Trophoblast cell (in vitro differentiated cells and primary cell): ENCODE data around the gene MS4A10.

Experiments used
- DNase-seq, 2 donors: peaks; one replicate each; pipeline ENCODE4 v3.0.0-alpha.2; 2016
- H2AFZ ChIP-seq: 2 replicates; pipeline ENCODE4 v1.6.1; 2013; ENCODE audit warnings: low read length, moderate library complexity, mild to moderate bottlenecking; ENCODE audit not compliant: insufficient read depth, poor library complexity
- H2AK5ac ChIP-seq: 2 replicates; pipeline ENCODE4 v1.6.1; 2013; ENCODE audit warnings: mild to moderate bottlenecking, low read length
- H2BK120ac ChIP-seq: 2 replicates; pipeline ENCODE4 v1.6.1; 2013; ENCODE audit warnings: low read length, mild to moderate bottlenecking, moderate library complexity; ENCODE audit not compliant: insufficient read depth, poor library complexity
- H2BK12ac ChIP-seq: 2 replicates; pipeline ENCODE4 v1.6.1; 2013; ENCODE audit warnings: mild to moderate bottlenecking, low read length, moderate library complexity
- H2BK5ac ChIP-seq: 2 replicates; pipeline ENCODE4 v1.6.1; 2013; ENCODE audit warnings: low read length, low read depth, moderate library complexity, mild to moderate bottlenecking; ENCODE audit not compliant: poor library complexity
- H3K14ac ChIP-seq: 2 replicates; pipeline ENCODE4 v1.6.1; 2013; ENCODE audit warnings: mild to moderate bottlenecking, low read length
- H3K18ac ChIP-seq: 2 replicates; pipeline ENCODE4 v1.6.1; 2013; ENCODE audit warnings: mild to moderate bottlenecking, low read length
- H3K23ac ChIP-seq: 2 replicates; pipeline ENCODE4 v1.6.1; 2013; ENCODE audit warnings: low read length
- H3K27ac ChIP-seq: 2 replicates; pipeline ENCODE4 v1.5.1; 2013; ENCODE audit warnings: low read depth, mild to moderate bottlenecking, inconsistent platforms, low read length, moderate library complexity
- H3K27me3 ChIP-seq: 2 replicates; pipeline ENCODE4 v1.6.1; 2013; ENCODE audit warnings: inconsistent platforms, mild to moderate bottlenecking, low read length, moderate library complexity; ENCODE audit not compliant: insufficient read depth
- H3K36me3 ChIP-seq, 2 experiments: 1 replicate in 1 of 2; 2 replicates in 1 of 2; pipeline ENCODE4 v1.6.1; 2013; ENCODE audit warnings: low read length in 2 of 2, mild to moderate bottlenecking in 2 of 2, moderate library complexity in 1 of 2; ENCODE audit not compliant: insufficient read depth in 2 of 2, control insufficient read depth in 1 of 2
- H3K4ac ChIP-seq: 2 replicates; pipeline ENCODE4 v1.6.1; 2013; ENCODE audit warnings: low read depth, mild to moderate bottlenecking, low read length, moderate library complexity
- H3K4me1 ChIP-seq, 2 experiments: 1 replicate in 1 of 2; 2 replicates in 1 of 2; pipeline ENCODE4 v1.6.1; 2013; ENCODE audit warnings: low read length in 2 of 2, mild to moderate bottlenecking in 2 of 2, moderate library complexity in 1 of 2; ENCODE audit not compliant: insufficient read depth in 2 of 2, control insufficient read depth in 1 of 2
- H3K4me2 ChIP-seq: 2 replicates; pipeline ENCODE4 v1.6.1; 2013; ENCODE audit warnings: inconsistent platforms, mild to moderate bottlenecking, low read length, moderate library complexity
- H3K4me3 ChIP-seq: 2 replicates; pipeline ENCODE4 v1.5.1; 2013; ENCODE audit warnings: mild to moderate bottlenecking, low read depth, low read length, inconsistent platforms
- H3K79me1 ChIP-seq: one replicate; pipeline ENCODE4 v1.6.1; 2013; ENCODE audit warnings: low read length
- H3K79me2 ChIP-seq: 2 replicates; pipeline ENCODE4 v1.6.1; 2013; ENCODE audit warnings: low read length, mild to moderate bottlenecking; ENCODE audit not compliant: control insufficient read depth, insufficient read depth, poor library complexity
- H3K9ac ChIP-seq: 2 replicates; pipeline ENCODE4 v1.6.1; 2013; ENCODE audit warnings: mild to moderate bottlenecking, low read length
- H3K9me3 ChIP-seq: 2 replicates; pipeline ENCODE4 v1.6.1; 2013; ENCODE audit warnings: low read depth, mild to moderate bottlenecking, control low read depth, inconsistent platforms, low read length; ENCODE audit not compliant: insufficient read depth
- H4K12ac ChIP-seq: 2 replicates; pipeline ENCODE4 v1.6.1; 2013; ENCODE audit warnings: low read depth, mild to moderate bottlenecking, low read length, moderate library complexity
- H4K8ac ChIP-seq: 2 replicates; pipeline ENCODE4 v1.6.1; 2013; ENCODE audit warnings: low read depth, mild to moderate bottlenecking, low read length, moderate library complexity
- H4K91ac ChIP-seq: one replicate; pipeline ENCODE4 v1.6.1; 2013; ENCODE audit warnings: low read depth, mild to moderate bottlenecking, low read length, moderate library complexity
- WGBS: extraction: QIAGEN DNeasy Blood & Tissue Kit; methylation state at CpG from one replicate; pipeline ENCODE4 v1.1.7; 2013; ENCODE audit warnings: missing lambda C conversion rate; ENCODE audit not compliant: insufficient read length, insufficient coverage; ENCODE audit errors: extremely low coverage; 5-methylcytosine and 5-hydroxymethylcytosine counted together

MS4A10 gene

GRCh38 chr11:60748821-60749220 lies 36.3 kb upstream of the MS4A10 start:
- Histone ChIP-seq H4K91ac (no peak overlapping the region), H3K27ac (no peak overlapping the region), H3K36me3 (no peaks in the 10 kb centered on the region), H3K4ac (no peak overlapping the region), H3K18ac (no peak overlapping the region), H3K4me2 (no peak overlapping the region), H3K4me1 (no peaks in the 10 kb centered on the region), H2BK12ac (no peak overlapping the region), H3K79me1 (no peaks in the 10 kb centered on the region), H2BK5ac (no peak overlapping the region), H2AFZ (no peak overlapping the region), H3K9ac (no peak overlapping the region), H3K14ac (no peak overlapping the region), H2AK5ac (no peak overlapping the region), H4K8ac (no peak overlapping the region), H2BK120ac (no peak overlapping the region), H3K9me3 (peaks cover 5% of the 10 kb centered on the region), H4K12ac (no peak overlapping the region), H3K79me2 (no peaks in the 10 kb centered on the region), H3K4me3 (no peak overlapping the region), H3K23ac (no peak overlapping the region), H3K27me3 (no peaks in the 10 kb centered on the region)
- no peak for DNase-seq
- whole genome bisulfite sequencing: no CpG with 5 or more reads among the region's 8 CpGs

- H4K12ac ChIP-seq: no peak overlapping the region
- H2BK120ac ChIP-seq: no peak overlapping the region
- no peak overlapping the region for H4K8ac ChIP-seq
- H3K14ac ChIP-seq: no peak overlapping the region
- no peak overlapping the region for H3K4me2 ChIP-seq
- H3K79me2 ChIP-seq: no peaks in the 10 kb centered on the region
- no peak overlapping the region for H3K23ac ChIP-seq
- H2AFZ ChIP-seq: no peak overlapping the region
- H3K4ac ChIP-seq: no peak overlapping the region
- no CpG with 5 or more reads among the region's 3 CpGs for WGBS
- no peaks in the 10 kb centered on the region for H3K79me1 ChIP-seq
- H3K27me3 ChIP-seq: no peaks in the 10 kb centered on the region
- H3K9ac ChIP-seq: no peak overlapping the region
- no peak overlapping the region for H3K18ac ChIP-seq
- H4K91ac ChIP-seq: no peak overlapping the region
- no peak overlapping the region for H3K27ac ChIP-seq
- H3K36me3 ChIP-seq: no peaks in the 10 kb centered on the region
- no peak overlapping the region for H2BK12ac ChIP-seq
- no peaks in the 10 kb centered on the region for H3K4me1 ChIP-seq
- no peak overlapping the region for H3K4me3 ChIP-seq
- peaks cover 5% of the 10 kb centered on the region for H3K9me3 ChIP-seq
- H2AK5ac ChIP-seq: no peak overlapping the region
- H2BK5ac ChIP-seq: no peak overlapping the region
- DNase-seq: peak in 1 of 2 donors; percentile 19
These were observed 34.2 kb upstream of the MS4A10 start for GRCh38 chr11:60750911-60751310.

GRCh38 chr11:60753309-60753708 lies 31.8 kb upstream of the MS4A10 start:
- Histone ChIP-seq H3K23ac (no peak overlapping the region), H3K79me1 (no peaks in the 10 kb centered on the region), H3K18ac (no peak overlapping the region), H3K79me2 (no peaks in the 10 kb centered on the region), H3K27ac (no peak overlapping the region), H3K9me3 (no peaks in the 10 kb centered on the region), H4K12ac (no peak overlapping the region), H2AFZ (no peak overlapping the region), H2BK12ac (no peak overlapping the region), H3K36me3 (no peaks in the 10 kb centered on the region), H2BK120ac (no peak overlapping the region), H4K91ac (no peak overlapping the region), H3K14ac (no peak overlapping the region), H2BK5ac (no peak overlapping the region), H3K4me1 (no peaks in the 10 kb centered on the region), H3K4me2 (no peak overlapping the region), H3K27me3 (no peaks in the 10 kb centered on the region), H3K9ac (no peak overlapping the region), H3K4ac (no peak overlapping the region), H2AK5ac (no peak overlapping the region), H4K8ac (no peak overlapping the region), H3K4me3 (no peak overlapping the region)
- DNase-seq: no peak
- WGBS: no CpG with 5 or more reads among the region's 4 CpGs

- no peak overlapping the region for H3K14ac ChIP-seq
- no peak overlapping the region for H3K27ac ChIP-seq
- H3K4ac ChIP-seq: no peak overlapping the region
- H3K79me1 ChIP-seq: no peaks in the 10 kb centered on the region
- H2BK120ac ChIP-seq: no peak overlapping the region
- H2AFZ ChIP-seq: no peak overlapping the region
- no peak overlapping the region for H3K4me2 ChIP-seq
- H3K18ac ChIP-seq: no peak overlapping the region
- no peaks in the 10 kb centered on the region for H3K79me2 ChIP-seq
- no peaks in the 10 kb centered on the region for H3K9me3 ChIP-seq
- no CpG with 5 or more reads among the region's 6 CpGs for WGBS
- no peaks in the 10 kb centered on the region for H3K4me1 ChIP-seq
- no peak overlapping the region for H2AK5ac ChIP-seq
- no peak overlapping the region for H4K8ac ChIP-seq
- no peaks in the 10 kb centered on the region for H3K27me3 ChIP-seq
- no peak overlapping the region for H3K9ac ChIP-seq
- DNase-seq: no peak
- H3K4me3 ChIP-seq: no peak overlapping the region
- no peak overlapping the region for H3K23ac ChIP-seq
- no peaks in the 10 kb centered on the region for H3K36me3 ChIP-seq
- H2BK5ac ChIP-seq: no peak overlapping the region
- H4K12ac ChIP-seq: no peak overlapping the region
- H4K91ac ChIP-seq: no peak overlapping the region
- no peak overlapping the region for H2BK12ac ChIP-seq
These were observed 30.2 kb upstream of the MS4A10 start for GRCh38 chr11:60754887-60755286.
